Measurements from ENCODE around the gene COPS8. TPM values are rescaled to one million over a fixed set of nuclear protein-coding genes. Genes with fewer than 3 reads are reported as not detected.

The COPS8 gene
- 10 to 100 TPM; 59.1 to 95.6 (median 82.7) TPM for total RNA-seq
- polyA plus RNA-seq, result 10 to 100 TPM; 24.7 to 34.8 (median 28.9) TPM

GRCh38 chr2:237085248-237086221 lies at the start of gene COPS8:
COPS8 (plus strand) TSS chr2:237085889; CDS start chr2:237085965, 76 bp downstream.
- Histone ChIP-seq H3K9me3 (no peaks in the 10 kb centered on the region), H3K4me3 (peak within 1 kb of the TSS; percentile 67 to 89 (median 75)), H3K27me3 (no peaks in the 10 kb centered on the region), H3K27ac (peak within 1 kb of the TSS; percentile 85 to 94 (median 89)), H3K4me1 (peaks cover 0 to 33% (median 19%) of the 10 kb centered on the region in 4 donors), H3K36me3 (peaks cover 0 to 31% (median 0%) of the 10 kb centered on the region in 4 donors)
- intact Hi-C loops (cut with DNase I), result no loop called here
- TF ChIP-seq POLR2AphosphoS5 (IDR thresholded peaks at IDR 0.05), result peak; percentile 98 to 100 (median 99)
- TF ChIP-seq CTCF (IDR thresholded peaks at IDR 0.05), result peak in 3 of 4 experiments; percentile 8 to 51 (median 19)
- peak in 1 of 4 donors; percentile 79 for TF ChIP-seq EP300 (IDR thresholded peaks at IDR 0.05)
- TF ChIP-seq POLR2A (IDR thresholded peaks at IDR 0.05), result peak; percentile 94 to 96
- WGBS, 2 donors, result 0 to 1% methylated on average over 86 of the region's 86 CpGs
- DNase-seq, result peak; percentile 97

- no peaks in the 10 kb centered on the region for H3K27me3 ChIP-seq
- no peaks in the 10 kb centered on the region for H3K9me3 ChIP-seq
- H3K27ac ChIP-seq, result no peak overlapping the region
- 86 to 89% methylated on average over 14 of the region's 14 CpGs for WGBS, 2 donors
- H3K4me1 ChIP-seq, result no peaks in the 10 kb centered on the region
- no peak overlapping the region for H3K4me3 ChIP-seq
- intact Hi-C loops (cut with DNase I), result no loop called here
- H3K36me3 ChIP-seq, result no peaks in the 10 kb centered on the region
- TF ChIP-seq POLR2A (IDR thresholded peaks at IDR 0.05), result no peak
- no peak for TF ChIP-seq CTCF (IDR thresholded peaks at IDR 0.05)
- TF ChIP-seq EP300 (IDR thresholded peaks at IDR 0.05), result no peak
- no peak for TF ChIP-seq POLR2AphosphoS5 (IDR thresholded peaks at IDR 0.05)
- DNase-seq, result no peak
Measured at GRCh38 chr2:237039301-237040031, 46.2 kb upstream of the COPS8 start.

- H3K4me3 ChIP-seq, result no peak overlapping the region
- no peaks in the 10 kb centered on the region for H3K4me1 ChIP-seq
- no peaks in the 10 kb centered on the region for H3K9me3 ChIP-seq
- TF ChIP-seq POLR2AphosphoS5 (IDR thresholded peaks at IDR 0.05) (no peak), POLR2A (IDR thresholded peaks at IDR 0.05) (no peak), CTCF (IDR thresholded peaks at IDR 0.05) (no peak), EP300 (IDR thresholded peaks at IDR 0.05) (no peak)
- H3K27ac ChIP-seq, result no peak overlapping the region
- H3K36me3 ChIP-seq, result no peaks in the 10 kb centered on the region
- intact Hi-C loops (cut with DNase I), result no loop called here
- DNase-seq, result no peak
- H3K27me3 ChIP-seq, result no peaks in the 10 kb centered on the region
- WGBS, 2 donors, result 52 to 80% methylated on average over 11 of the region's 11 CpGs
Measured at GRCh38 chr2:237041231-237041630, 44.5 kb upstream of the COPS8 start.

GRCh38 chr2:237042101-237042500 lies 43.6 kb upstream of the COPS8 start:
- no peaks in the 10 kb centered on the region for H3K36me3 ChIP-seq
- H3K27ac ChIP-seq, result no peak overlapping the region
- H3K4me1 ChIP-seq, result no peaks in the 10 kb centered on the region
- H3K4me3 ChIP-seq, result no peak overlapping the region
- no peaks in the 10 kb centered on the region for H3K9me3 ChIP-seq
- no peak for DNase-seq
- WGBS, 2 donors, result 84 to 87% methylated on average over 1 of the region's 1 CpG
- no peaks in the 10 kb centered on the region for H3K27me3 ChIP-seq
- TF ChIP-seq CTCF (IDR thresholded peaks at IDR 0.05) (no peak), POLR2AphosphoS5 (IDR thresholded peaks at IDR 0.05) (no peak), EP300 (IDR thresholded peaks at IDR 0.05) (no peak), POLR2A (IDR thresholded peaks at IDR 0.05) (no peak)
- intact Hi-C loops (cut with DNase I), result no loop called here

Measured in sigmoid colon (tissue), 7 donors.